Brain microvascular endothelial cell (primary cell): Measurements from ENCODE around the gene TMEM131.

Experiments used
- DNase-seq: peaks from one replicate; pipeline ENCODE4 v3.0.0-alpha.2; 2020
- H3K27ac ChIP-seq: fragments of 250-450 bp; sonication (Bioruptor Pico); 2 replicates; pipeline ENCODE4 v1.5.1; 2020; ENCODE audit warnings: mild to moderate bottlenecking, moderate library complexity
- H3K27me3 ChIP-seq: fragments of 250-450 bp; sonication (Bioruptor Pico); replicated peaks from 2 replicates; pipeline ENCODE4 v1.5.1; 2020; ENCODE audit warnings: mild to moderate bottlenecking
- H3K36me3 ChIP-seq: fragments of 250-450 bp; sonication (Bioruptor Pico); replicated peaks from 2 replicates; pipeline ENCODE4 v1.5.1; 2020; ENCODE audit warnings: mild to moderate bottlenecking
- H3K4me3 ChIP-seq: 2 replicates; pipeline ENCODE4 v1.5.1; 2011; ENCODE audit warnings: low read depth, mild to moderate bottlenecking, control low read depth, low read length, moderate library complexity
- CTCF ChIP-seq: IDR thresholded peaks from 2 replicates; pipeline ENCODE4 v1.5.1; 2011; ENCODE audit warnings: low read depth, mild to moderate bottlenecking, moderate library complexity, low read length, control low read depth, inconsistent platforms; ENCODE audit errors: missing control alignments
- in situ Hi-C: cut with HindIII; loops from 2 replicates; pipeline ENCODE4 v1.10.0; 2017; ENCODE audit warnings: low sequenced_read_pairs, low pct_ligation_motif_present

The TMEM131 gene

GRCh38 chr2:98008415-98008814 is 12.7 kb upstream of the TMEM131 start:
- DNase-seq = no peak
- H3K36me3 ChIP-seq = no peaks in the 10 kb centered on the region
- no peaks in the 10 kb centered on the region for H3K27me3 ChIP-seq
- in situ Hi-C loops = no loop called here
- no peak overlapping the region for H3K4me3 ChIP-seq
- no peak overlapping the region for H3K27ac ChIP-seq
- TF ChIP-seq CTCF = no peak

- TF ChIP-seq CTCF = no peak
- in situ Hi-C loops = no loop called here
- H3K4me3 ChIP-seq = no peak overlapping the region
These were observed 10.6 kb upstream of the TMEM131 start for GRCh38 chr2:98006378-98006777.

GRCh38 chr2:98004613-98005012 is 8.9 kb upstream of the TMEM131 start:
- DNase-seq = no peak
- TF ChIP-seq CTCF = no peak
- H3K27ac ChIP-seq = no peak overlapping the region
- H3K27me3 ChIP-seq = no peaks in the 10 kb centered on the region
- no peak overlapping the region for H3K4me3 ChIP-seq
- H3K36me3 ChIP-seq = no peaks in the 10 kb centered on the region
- in situ Hi-C loops = no loop called here

More at GRCh38 chr2:98006378-98006777, 10.6 kb upstream of the TMEM131 start:
- no peaks in the 10 kb centered on the region for H3K27me3 ChIP-seq
- DNase-seq = no peak
- no peaks in the 10 kb centered on the region for H3K36me3 ChIP-seq
- H3K27ac ChIP-seq = no peak overlapping the region

- H3K4me3 ChIP-seq = no peak overlapping the region
- in situ Hi-C loops = no loop called here
- TF ChIP-seq CTCF = no peak
- no peak for DNase-seq
- H3K27ac ChIP-seq = no peak overlapping the region
- no peaks in the 10 kb centered on the region for H3K36me3 ChIP-seq
- H3K27me3 ChIP-seq = no peaks in the 10 kb centered on the region
These were observed 8.3 kb upstream of the TMEM131 start for GRCh38 chr2:98004047-98004446.

- DNase-seq = no peak
- Histone ChIP-seq H3K36me3 (no peaks in the 10 kb centered on the region), H3K27ac (no peak overlapping the region), H3K4me3 (no peak overlapping the region), H3K27me3 (no peaks in the 10 kb centered on the region)
- no peak for TF ChIP-seq CTCF
- in situ Hi-C loops = no loop called here
These were observed 3.8 kb upstream of the TMEM131 start for GRCh38 chr2:97999536-97999935.

- no peaks in the 10 kb centered on the region for H3K27me3 ChIP-seq
- no peaks in the 10 kb centered on the region for H3K36me3 ChIP-seq
- no peak for DNase-seq
- in situ Hi-C loops = no loop called here
- TF ChIP-seq CTCF = no peak
- H3K4me3 ChIP-seq = no peak overlapping the region
- H3K27ac ChIP-seq = no peak overlapping the region
These were observed 2.8 kb upstream of the TMEM131 start for GRCh38 chr2:97998431-97999005.
